SKM-1 (cell line): Measurements from ENCODE around the gene NEMP1.

Experiments used
- DNase-seq: peaks from one replicate; lab custom pipeline; 2025; ENCODE audit not compliant: unreplicated experiment; lab: John Stamatoyannopoulos, UW

NEMP1 gene

GRCh38 chr12:57107456-57108155 is 29.0 kb upstream of the NEMP1 start:
- DNase-seq = no peak

GRCh38 chr12:57106021-57106708 is 27.6 kb upstream of the NEMP1 start:
- no peak for DNase-seq

GRCh38 chr12:57105011-57105753 is 26.6 kb upstream of the NEMP1 start:
- no peak for DNase-seq

- DNase-seq = no peak
These were observed 25.8 kb upstream of the NEMP1 start for GRCh38 chr12:57104292-57104910.

- DNase-seq = no peak
These were observed 25.3 kb upstream of the NEMP1 start for GRCh38 chr12:57103856-57104255.

- no peak for DNase-seq
These were observed 23.5 kb upstream of the NEMP1 start for GRCh38 chr12:57101892-57102695.

GRCh38 chr12:57099766-57100165 is 21.2 kb upstream of the NEMP1 start:
- DNase-seq = no peak

- no peak for DNase-seq
These were observed 20.6 kb upstream of the NEMP1 start for GRCh38 chr12:57099047-57099714.

GRCh38 chr12:57098546-57098945 is 20.0 kb upstream of the NEMP1 start:
- DNase-seq = no peak

GRCh38 chr12:57097554-57097835 is 18.9 kb upstream of the NEMP1 start:
- DNase-seq = no peak

GRCh38 chr12:57096748-57097553 is 18.4 kb upstream of the NEMP1 start:
- no peak for DNase-seq

GRCh38 chr12:57096099-57096572 is 17.5 kb upstream of the NEMP1 start:
- no peak for DNase-seq

- no peak for DNase-seq
These were observed 16.8 kb upstream of the NEMP1 start for GRCh38 chr12:57095440-57095839.

GRCh38 chr12:57094208-57095160 is 15.9 kb upstream of the NEMP1 start:
- DNase-seq = no peak

GRCh38 chr12:57093415-57094207 is 15.0 kb upstream of the NEMP1 start:
- no peak for DNase-seq

- DNase-seq = no peak
These were observed 14.4 kb upstream of the NEMP1 start for GRCh38 chr12:57092876-57093414.

GRCh38 chr12:57092529-57092862 is 13.9 kb upstream of the NEMP1 start:
- no peak for DNase-seq
